HG03095 (cell line): Measurements from ENCODE around the gene ZNF341.
"Not testable (repeated sequence)": the region's sequence is repeated elsewhere in the genome, so short reads cannot be mapped to it uniquely, and the experiment has no call there.

Experiments used
- ATAC-seq: cut with Tn5 transposase; IDR thresholded peaks from one replicate; pipeline ENCODE4 v1.9.1; 2021; ENCODE audit warnings: moderate library complexity; ENCODE audit not compliant: unreplicated experiment

Gene ZNF341

GRCh38 chr20:33731693-33732165 is at the start of gene ZNF341:
ZNF341 (plus strand) TSS chr20:33731996; CDS start chr20:33732022, 26 bp downstream.
- peak; percentile 54 for ATAC-seq

- ATAC-seq: no peak
Observed at GRCh38 chr20:33684533-33685327, 47.1 kb upstream of the ZNF341 start.

GRCh38 chr20:33685328-33686099 is 46.3 kb upstream of the ZNF341 start:
- peak; percentile 37 for ATAC-seq

- peak; percentile 71 for ATAC-seq
Observed at GRCh38 chr20:33686100-33686983, 45.5 kb upstream of the ZNF341 start, which contains the start of gene E2F1. E2F1 (minus strand) TSS chr20:33686385; CDS start chr20:33686264, 121 bp downstream.

GRCh38 chr20:33686984-33687366 is 44.8 kb upstream of the ZNF341 start:
- no peak for ATAC-seq

- no peak for ATAC-seq
Observed at GRCh38 chr20:33687370-33687915, 44.4 kb upstream of the ZNF341 start.

GRCh38 chr20:33687993-33688937 is 43.5 kb upstream of the ZNF341 start:
- no peak for ATAC-seq

- ATAC-seq: no peak
Observed at GRCh38 chr20:33688938-33689424, 42.8 kb upstream of the ZNF341 start.

- no peak for ATAC-seq
Observed at GRCh38 chr20:33689493-33689892, 42.3 kb upstream of the ZNF341 start.

- no peak for ATAC-seq
Observed at GRCh38 chr20:33689973-33690372, 41.8 kb upstream of the ZNF341 start.

- no peak for ATAC-seq
Observed at GRCh38 chr20:33693289-33693688, 38.5 kb upstream of the ZNF341 start.

GRCh38 chr20:33693741-33694638 is 37.8 kb upstream of the ZNF341 start:
- ATAC-seq: no peak

GRCh38 chr20:33694639-33695012 is 37.2 kb upstream of the ZNF341 start:
- no peak for ATAC-seq

GRCh38 chr20:33696448-33696847 is 35.3 kb upstream of the ZNF341 start:
- no peak for ATAC-seq

- no peak for ATAC-seq
Observed at GRCh38 chr20:33697129-33697528, 34.7 kb upstream of the ZNF341 start.

- ATAC-seq: not testable (repeated sequence)
Observed at GRCh38 chr20:33698966-33699365, 32.8 kb upstream of the ZNF341 start.

- not testable (repeated sequence) for ATAC-seq
Observed at GRCh38 chr20:33700696-33701441, 30.9 kb upstream of the ZNF341 start.
